CD4-positive, alpha-beta T cell treated with Interleukin-15 for 1 hour (primary cell): ENCODE data around the gene PTPRJ.

Source experiments
- DNase-seq: peaks from one replicate; pipeline ENCODE4 v3.0.0-alpha.2; 2020

PTPRJ gene

DNA sequence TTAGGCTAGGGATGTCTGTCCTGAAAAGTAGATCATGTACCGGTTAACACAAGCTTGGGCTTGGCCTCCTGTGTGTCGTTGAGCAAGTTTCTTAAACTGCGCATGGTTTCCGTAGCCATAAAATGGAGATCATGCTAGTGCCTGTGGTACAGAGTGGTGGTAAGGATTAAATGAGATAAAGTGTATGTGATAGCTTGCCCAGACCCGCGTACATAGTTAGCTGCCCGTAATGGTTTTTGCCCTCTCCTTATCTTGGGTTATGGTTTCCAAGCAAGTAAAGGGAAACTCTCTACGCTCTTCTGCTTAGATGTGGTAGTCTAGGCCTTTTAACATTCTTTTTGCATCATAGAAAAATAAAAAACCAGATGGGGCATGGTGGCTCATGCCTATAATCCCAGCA lies 11.0 kb upstream of the PTPRJ start:
- no peak for DNase-seq

DNA sequence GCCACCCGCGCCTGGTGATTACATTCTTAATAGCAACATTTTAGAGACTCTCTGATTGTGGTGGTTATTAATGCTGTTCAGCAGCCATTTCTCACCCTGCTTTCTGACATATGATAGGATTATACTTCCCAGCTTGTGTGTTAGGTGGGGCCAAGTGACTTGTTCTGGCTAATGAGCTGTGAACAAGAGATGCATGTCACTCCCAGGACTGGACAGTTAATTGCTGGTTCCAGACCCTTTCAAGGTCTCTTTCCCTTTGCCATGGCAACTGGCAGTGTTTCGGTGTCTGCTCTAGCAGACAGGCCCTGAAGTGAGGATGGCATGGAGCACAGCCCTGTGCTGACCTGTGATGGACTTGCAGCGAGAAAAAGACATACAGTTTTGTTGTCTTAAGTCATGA lies 8.9 kb upstream of the PTPRJ start:
- no peak for DNase-seq

DNA sequence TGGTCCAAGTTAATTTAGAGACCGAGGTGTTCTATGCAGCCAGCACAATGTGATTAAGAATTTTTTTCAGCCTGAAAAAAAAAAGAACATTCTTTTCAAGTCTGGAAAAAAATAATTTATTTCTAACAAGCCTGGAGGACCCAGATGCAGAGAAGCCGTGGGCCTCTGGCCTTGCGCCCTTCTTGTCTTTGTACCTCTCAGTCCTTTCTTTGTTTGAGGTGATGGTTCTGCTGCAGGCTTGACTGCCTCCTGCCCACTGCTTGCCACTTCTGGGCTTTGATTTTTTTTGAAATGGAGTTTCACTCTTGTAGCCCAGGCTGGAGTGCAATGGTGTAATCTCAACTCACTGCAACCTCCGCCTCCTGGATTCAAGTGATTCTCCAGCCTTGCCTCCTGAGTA lies 7.2 kb upstream of the PTPRJ start:
- DNase-seq, result no peak

DNA sequence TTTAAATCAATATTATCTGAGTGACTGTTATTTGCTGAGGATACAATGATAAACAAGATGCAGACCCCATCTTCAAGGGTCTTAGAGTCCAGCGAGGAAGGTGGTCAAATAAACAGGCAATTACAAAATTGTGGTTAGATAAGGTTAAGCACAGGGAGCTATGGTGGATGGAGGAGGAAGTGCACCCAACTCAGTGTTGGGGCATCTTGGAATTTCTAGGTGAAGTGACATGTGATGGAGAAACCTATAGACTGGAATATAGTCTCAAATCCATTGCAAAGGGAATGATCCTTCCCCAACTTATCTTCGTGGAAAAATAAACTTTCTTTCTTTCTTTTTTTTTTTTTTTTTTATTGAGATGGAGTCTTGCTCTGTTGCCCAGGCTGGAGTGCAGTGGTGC lies 3.4 kb upstream of the PTPRJ start:
- DNase-seq, result no peak

DNA sequence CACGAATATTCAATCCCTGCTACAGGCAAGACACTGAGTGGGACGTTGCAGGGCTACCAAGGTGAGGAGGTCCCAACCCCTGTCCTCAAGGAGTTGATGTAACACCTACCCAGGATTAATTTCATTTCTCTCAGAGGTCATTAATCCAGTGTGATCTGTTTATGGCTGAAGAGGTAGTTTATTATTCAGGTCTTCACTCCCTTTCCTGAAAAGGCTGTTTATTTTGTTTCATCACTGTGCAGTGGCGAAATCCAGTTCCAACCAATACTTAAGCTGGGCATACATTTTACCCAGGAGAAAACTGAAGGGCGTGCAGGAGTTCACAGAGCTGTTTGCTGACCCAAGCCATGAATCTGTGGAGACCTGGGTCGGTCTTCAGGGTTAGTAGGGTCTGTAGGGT lies 2.7 kb upstream of the PTPRJ start:
- DNase-seq, result no peak

DNA sequence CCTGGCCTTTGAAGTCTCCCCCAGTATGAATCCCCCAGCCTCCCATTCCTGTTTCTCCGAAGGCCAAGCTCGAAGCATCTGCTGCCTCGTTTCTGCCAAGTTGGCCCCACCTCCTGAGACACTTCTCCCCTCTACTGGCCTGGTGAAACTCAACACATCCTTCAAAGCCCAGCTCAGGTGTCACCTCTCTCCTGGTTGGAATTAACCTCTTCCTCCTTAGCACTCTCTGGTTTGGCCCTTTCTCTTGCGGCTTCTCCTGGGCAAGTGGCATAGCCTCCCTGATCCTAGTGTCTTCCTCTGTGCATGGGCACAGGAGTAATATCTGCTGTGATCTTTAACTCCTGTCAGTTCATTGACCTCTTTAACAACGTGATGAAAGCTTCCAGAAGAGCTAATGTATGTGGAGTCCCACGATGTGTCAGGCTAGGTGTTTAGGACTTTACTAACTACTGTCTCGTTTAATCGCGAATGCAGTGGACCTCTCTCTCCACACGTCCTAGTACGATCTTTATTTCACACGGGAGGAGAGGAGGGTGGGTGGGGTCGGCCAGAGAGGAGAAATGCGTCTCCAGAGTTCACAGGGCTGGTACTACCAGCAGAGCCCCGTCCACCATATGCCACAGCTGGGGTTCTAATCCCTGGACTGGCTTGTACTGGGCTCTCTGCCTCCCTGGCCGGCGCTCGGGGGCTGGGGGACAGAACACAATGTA lies 826 bp upstream of the PTPRJ start:
- DNase-seq, result no peak

DNA sequence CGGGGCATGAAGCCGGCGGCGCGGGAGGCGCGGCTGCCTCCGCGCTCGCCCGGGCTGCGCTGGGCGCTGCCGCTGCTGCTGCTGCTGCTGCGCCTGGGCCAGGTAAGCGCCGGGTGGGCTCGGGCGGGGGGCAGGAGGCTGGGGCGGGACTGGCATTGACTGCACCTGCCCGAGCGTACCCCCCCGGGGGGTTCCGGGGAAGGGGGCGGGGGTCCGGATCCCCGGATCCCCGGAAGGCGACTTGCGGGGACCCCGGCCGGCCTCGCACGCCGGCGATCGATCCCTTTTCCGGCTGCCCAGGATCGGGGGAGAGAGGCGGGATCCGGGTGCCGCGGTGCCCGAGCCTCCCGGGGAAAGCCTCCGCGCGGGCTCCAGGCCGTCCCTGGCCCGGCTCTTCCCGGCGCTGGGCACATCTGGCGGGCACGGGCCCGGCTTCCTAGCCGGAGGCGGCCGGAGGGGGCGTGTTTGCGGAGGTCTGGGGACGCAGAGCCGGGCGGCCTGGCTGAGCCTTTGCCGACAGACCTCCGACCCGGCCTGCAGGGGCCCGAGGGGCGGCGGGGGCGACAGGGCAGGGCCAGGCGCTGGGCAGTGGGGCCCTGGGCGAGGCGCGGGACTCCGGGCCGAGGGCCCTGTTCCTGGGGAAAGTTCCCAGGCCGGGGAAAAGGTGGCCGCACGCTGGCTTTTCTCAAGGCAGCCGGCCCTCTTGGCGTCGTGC lies 705 bp downstream of the PTPRJ start:
- no peak for DNase-seq

DNA sequence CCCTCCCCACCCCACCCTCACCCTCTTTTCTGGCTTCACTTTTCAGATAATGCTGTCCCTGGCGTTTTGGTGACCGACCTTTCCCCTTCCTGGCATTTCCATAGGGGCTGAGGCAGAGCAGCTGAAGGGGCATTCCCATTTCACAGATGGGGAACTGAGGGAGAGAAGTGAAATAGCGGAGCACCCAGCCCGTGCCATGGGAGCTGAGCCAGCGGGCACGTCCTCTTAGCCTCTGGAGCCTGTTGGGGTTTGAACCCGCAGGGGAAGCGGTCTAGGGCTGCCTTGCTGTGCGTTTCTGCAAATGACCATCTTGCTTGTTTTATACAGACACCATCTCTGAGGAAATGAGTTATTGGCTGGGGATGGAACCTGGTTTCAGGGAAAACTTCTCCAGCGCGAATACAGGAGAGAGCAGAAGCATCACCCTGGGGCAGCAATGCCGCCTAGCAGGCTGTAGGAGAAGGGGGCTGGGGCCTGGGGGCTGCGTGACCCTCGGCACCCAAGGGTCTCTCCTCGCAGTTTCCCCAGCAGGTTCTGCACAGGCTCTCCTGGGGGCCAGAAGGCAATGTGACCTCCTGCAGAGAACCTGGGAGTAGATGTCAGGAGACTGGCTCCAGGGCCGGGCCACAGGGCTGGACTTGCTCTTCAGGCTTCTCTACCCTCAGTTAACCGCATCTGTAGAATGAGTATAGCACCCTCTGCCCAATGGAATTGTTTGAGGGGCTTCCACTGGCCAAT lies 1.5 kb downstream of the PTPRJ start:
- peak; percentile 37 for DNase-seq

DNA sequence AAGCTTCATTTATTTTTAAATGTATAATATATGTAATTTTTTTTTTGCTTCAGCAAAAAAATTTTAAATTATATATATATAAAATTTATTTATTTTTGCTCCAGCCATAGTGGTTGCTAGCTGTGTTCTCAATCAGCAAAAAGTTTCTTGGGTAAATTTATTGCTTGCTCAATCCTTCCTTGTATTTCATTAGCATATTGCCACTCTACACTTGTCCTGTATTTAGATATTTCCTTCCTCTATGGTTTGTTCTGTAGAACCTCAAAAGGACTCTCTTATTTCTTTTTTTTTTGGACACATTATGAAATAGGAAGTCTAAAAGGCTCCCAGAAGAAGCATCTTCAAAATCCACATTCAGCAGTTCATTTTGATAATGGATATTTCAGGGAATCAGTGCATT lies 2.3 kb downstream of the PTPRJ start:
- DNase-seq, result no peak

DNA sequence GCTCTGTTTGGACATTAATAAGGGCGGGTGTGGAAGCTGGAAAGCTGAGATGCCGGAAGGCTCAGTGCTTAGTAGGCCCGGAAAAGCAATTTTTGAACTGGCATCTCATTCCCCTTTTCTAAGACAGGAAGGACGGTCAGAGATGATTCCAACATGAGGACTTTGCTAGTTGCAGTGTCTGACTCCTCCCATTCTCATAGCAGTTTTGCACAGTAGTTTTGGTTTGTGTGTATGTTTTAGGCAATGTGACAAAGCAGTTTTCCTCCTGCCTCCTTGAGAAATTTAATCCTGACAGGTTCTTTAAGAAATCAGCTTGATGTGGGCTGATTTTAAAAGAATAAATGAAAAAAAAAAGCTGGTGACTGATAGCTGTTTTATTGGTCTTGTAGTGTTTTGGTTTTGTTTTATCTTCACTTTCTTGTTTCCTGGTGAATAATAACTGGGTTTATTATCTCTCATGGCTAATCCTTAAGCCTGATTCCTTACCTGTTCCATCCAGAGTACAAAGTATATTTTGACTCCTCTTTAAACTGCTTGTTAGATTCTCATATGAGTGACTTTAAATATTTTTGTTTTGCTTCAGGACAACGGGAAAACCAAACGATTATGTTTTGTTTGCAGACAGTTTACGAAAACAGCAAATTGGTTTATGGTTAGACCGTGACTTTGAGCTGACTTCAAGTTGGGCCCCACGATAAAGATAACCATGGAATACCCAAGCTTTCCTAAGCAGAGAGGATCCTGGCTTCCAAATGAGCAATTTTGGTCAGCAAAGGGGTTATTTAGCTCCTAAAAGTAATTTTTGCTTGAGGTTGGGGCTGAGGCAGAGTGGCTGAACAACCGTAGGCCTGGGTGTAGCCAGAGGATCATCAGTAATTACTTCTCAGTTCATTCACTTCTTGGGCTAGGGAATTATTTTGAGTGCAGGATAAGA lies 3.4 kb downstream of the PTPRJ start:
- no peak for DNase-seq

DNA sequence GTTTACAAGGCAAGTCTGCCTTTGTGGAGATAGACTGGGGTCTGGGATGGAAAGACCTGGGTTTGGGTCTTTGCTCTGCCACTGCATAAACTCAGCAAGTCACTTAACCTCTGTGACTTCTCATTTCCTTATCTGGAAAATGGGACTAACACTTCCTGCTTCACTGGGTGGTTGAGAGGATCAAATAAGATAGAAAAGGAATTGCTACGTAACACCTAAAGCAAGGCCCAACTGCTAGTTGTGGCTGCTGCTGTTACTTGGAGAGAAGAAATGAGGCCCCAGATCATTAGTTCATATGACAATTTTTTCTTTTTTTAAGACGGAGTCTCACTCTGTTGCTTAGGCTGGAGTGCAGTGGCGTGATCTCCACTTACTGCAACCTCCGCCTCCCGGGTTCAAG lies 5.9 kb downstream of the PTPRJ start:
- DNase-seq, result no peak

DNA sequence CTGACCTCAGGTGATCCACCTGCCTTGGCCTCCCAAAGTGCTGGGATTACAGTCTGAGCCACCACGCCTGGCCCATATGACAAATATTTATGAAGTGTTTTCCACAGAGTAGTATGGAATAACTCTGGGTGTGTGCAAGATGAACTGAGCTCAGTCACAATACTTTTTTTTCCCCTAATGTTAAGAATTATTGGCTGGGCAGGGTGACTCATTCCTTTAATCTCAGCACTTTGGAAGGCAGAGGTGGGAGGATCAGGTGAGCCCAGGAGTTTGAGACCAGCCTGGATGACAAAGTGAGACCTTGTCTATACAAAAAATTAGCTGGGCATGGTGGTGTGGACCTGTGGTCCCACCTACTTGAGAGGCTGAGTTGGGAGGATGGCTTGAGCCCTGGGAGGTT lies 6.4 kb downstream of the PTPRJ start:
- no peak for DNase-seq

DNA sequence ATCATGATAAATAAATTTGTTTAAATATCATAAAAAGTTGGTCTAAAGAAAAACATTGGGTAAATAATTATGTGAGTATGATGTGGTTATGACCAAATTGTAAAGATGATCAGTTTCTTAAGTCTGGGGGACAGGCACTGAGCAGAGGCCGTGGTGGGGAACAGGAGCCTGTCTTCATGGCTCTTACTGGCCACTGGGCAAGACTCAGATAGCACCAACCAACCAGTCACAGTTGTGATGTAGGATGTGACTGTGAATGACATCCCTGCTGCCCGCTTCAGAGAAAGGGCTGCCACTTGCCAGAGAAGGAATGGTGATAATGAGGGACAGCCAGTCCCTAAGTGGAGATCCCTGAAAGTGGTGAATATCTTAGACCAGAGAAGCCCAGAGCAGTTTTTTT lies 7.0 kb downstream of the PTPRJ start:
- DNase-seq, result no peak

DNA sequence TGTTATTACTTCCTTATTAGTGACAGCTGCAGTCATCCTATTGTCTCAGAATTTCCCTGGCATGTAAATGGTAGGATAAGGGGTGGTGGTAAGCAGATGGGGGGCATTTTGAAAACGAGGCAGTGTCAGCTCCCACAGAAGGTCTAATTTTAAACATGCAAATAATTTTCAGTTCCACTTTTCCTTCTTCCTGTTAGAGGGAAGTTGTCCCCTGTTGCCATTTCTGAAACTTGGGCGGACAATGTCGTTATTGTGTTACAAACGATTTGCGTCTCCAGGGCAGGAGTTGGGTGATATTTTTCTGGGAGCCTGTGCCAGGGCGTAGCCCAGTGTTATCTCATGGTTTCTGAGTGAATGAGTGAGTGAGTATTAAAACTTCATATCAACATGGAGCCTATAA lies 7.4 kb downstream of the PTPRJ start:
- DNase-seq, result no peak

DNA sequence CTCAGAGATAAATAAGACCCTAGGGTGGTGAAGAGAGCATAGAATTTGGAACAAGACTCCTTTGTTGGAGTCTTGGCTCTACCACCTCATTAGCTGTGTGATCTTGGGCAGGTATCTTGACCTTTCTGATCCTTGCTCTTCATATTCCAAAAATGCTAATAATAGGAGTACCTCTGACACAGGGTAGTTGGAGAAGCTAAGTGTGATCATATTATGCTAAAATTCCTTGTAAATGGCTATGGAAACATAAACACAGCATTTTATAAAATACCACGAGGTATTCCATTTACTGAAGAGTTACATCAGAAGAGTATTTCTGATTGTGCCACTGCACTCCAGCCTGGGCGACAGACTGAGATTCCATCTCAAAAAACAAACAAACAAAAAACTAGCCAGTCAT lies 9.4 kb downstream of the PTPRJ start:
- no peak for DNase-seq

DNA sequence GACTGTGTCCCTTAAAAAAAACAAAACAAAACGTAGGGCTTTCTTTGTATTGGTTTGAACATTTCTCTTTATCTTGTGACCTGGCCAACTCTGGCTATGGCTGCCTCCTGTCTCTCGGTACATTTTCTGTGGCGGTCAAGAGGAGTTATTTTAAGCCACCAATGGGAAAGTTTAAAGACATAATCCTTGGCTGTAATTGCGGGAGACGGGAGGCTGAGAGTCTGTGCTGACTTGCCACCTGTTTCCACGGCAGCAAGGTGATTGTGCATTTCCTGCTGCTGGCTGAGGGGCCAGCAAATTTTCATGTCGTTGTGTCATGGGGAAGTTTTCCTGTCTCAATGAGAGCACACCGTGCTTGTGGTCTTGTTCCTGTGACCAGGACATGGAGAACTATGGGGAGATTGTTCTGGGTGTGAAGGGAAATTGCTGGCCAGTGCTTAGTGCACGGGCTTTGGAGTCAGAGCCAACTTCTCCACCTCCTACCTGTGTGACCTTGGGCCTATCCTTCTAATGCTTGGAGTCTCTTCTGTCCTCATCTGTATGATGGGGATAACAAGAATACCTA lies 11.0 kb downstream of the PTPRJ start:
- DNase-seq, result no peak

DNA sequence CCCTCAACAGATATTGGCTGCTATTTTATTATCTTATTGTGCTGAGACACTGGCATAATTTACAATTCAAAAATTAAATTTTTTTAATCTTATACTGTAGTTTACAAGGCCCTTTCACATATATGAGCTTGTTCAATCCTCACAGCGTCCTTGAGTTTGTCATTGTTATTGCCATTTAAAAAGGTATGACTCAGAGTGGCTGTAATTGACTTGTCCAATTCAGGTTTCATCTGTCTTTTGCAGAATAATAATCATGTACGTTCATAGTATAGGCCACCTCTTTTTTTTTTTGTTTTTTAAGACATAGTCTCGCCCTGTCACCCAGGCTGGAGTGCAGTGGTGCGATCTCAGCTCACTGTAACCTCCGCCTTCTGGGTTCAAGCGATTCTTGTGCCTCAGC lies 11.5 kb downstream of the PTPRJ start:
- no peak for DNase-seq

DNA sequence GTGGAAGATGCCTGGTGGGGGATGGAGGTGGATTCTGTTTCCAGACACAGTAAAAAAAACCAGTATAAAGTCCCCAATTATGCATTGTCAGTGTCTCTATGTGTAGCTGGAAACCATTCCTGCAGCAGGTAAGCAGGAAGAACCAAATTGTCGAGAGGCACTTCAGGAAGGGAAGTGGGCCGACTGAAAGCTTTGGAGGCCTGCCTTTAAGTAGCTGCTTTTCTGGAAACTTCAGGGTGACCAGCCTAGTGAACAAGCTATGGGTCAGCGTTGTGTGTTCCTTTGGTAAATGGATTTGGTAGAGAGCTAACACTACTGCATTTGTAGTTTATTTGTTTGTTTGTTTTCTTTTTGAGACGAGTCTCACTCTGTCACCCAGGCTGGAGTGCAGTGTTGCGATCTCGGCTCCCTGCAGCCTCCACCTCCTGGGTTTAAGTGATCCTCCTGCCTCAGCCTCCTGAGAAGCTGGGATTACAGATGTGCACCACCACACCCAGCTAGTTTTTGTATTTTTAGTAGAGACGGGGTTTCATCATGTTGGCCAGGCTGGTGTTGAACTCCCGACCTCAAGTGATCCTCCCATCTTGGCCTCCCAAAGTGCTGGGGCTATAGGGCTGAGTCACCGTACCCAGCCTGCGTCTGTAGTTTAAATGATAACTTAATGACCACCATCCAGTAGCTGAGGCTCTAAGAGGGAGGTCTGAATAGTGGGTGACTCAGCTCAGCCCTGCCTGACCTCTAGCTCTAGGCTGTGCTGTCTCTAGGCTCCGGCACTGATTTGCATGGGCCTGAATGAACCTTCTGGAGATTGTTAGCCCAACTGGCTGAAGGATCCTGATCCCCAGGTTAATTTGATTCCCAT lies 12.8 kb downstream of the PTPRJ start:
- DNase-seq, result peak; percentile 35

DNA sequence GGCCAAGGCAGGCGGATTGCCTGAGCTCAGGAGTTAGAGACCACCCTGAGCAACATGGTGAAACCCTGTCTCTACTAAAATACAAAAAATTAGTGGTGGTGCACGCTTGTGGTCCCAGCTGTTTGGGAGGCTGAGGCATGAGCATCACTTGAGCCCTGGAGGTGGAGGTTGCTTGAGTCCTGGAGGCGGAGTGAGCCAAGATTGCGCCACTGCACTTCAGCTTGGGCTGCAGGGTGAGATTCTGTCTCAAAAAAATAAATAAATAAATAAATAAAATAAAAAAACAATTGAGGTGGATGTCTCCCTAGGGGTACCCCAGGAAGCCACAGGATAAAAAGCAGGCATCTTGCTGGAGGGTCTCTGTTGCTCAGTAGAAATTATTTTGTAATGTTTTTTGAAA lies 14.1 kb downstream of the PTPRJ start:
- DNase-seq, result no peak

DNA sequence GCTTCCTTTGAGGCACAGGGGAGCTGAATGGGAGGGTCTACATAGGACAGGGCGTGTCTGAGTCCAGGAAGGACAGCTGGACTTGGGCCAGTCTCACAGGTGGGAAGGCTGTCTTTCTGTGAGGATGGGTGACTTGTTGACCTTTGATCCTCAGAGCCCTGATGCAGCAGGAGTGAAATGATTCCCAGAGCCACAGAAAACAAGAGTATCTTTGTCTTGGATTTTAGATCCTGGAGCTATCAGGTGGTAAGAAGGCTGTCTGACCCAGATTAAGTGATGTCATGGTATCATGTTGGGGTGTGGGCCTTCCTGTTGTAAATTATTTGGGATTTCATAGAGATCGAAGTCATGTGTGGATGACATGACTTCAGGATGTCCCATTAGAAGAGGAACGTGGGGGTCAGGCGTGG lies 15.0 kb downstream of the PTPRJ start:
- DNase-seq, result no peak
